Upper lobe of left lung (tissue), 6 donors: ENCODE data around the gene PSMC2. TPM values are rescaled to one million over a fixed set of nuclear protein-coding genes. Genes with fewer than 3 reads are reported as not detected.
A peak's percentile ranks its signal among the peaks of the same experiment; 100 is the strongest.

ENCODE experiments used
- ATAC-seq, 2 donors: fragments of 200-7000 bp; cut with Tn5 transposase; one replicate each; pipeline ENCODE4 v1.9.1; 2022; ENCODE audit warnings: mild to moderate bottlenecking in 2 of 2, moderate library complexity in 2 of 2; ENCODE audit not compliant: low FRiP score in 2 of 2
- DNase-seq, 2 donors: peaks; one replicate each; pipeline ENCODE4 v3.0.0-alpha.2; 2019 to 2020
- H3K27ac ChIP-seq, 4 donors: fragments of 200-600 bp; sonication (generic); one replicate each; pipeline ENCODE4 v1.5.1; 2016 to 2019
- H3K27me3 ChIP-seq, 4 donors: fragments of 200-600 bp; sonication (generic); one replicate each; pipeline ENCODE4 v1.5.1; 2017 to 2019
- H3K36me3 ChIP-seq, 4 donors: fragments of 200-600 bp; sonication (generic); one replicate each; pipeline ENCODE4 v1.5.1; 2016 to 2019
- H3K4me1 ChIP-seq, 4 donors: fragments of 200-600 bp; sonication (generic); one replicate each; pipeline ENCODE4 v1.5.1; 2018 to 2019
- H3K4me3 ChIP-seq, 4 donors: fragments of 200-600 bp; sonication (generic); one replicate each; pipeline ENCODE4 v1.5.1; 2017 to 2019; ENCODE audit warnings: mild to moderate bottlenecking in 2 of 4, moderate library complexity in 1 of 4
- H3K9me3 ChIP-seq, 4 donors: fragments of 200-600 bp; sonication (generic); one replicate each; pipeline ENCODE4 v1.5.1; 2018 to 2019
- CTCF ChIP-seq, 6 experiments: fragments of 450-650 bp in 4 of 6; fragments of 200-600 bp in 2 of 6; sonication (generic) in 2 of 6; IDR thresholded peaks; one replicate each; pipeline ENCODE4 v1.5.1; 2016 to 2019; ENCODE audit warnings: antibody characterized with exemption in 6 of 6
- EP300 ChIP-seq, 4 donors: sonication (generic); formaldehyde crosslinking; IDR thresholded peaks; one replicate each; pipeline ENCODE4 v1.5.1; 2017; ENCODE audit warnings: antibody characterized with exemption in 4 of 4, control low read depth in 2 of 4
- POLR2A ChIP-seq, 4 donors: fragments of 450-650 bp; IDR thresholded peaks; one replicate each; pipeline ENCODE4 v1.5.1; 2016 to 2017; ENCODE audit warnings: antibody characterized with exemption in 4 of 4, mild to moderate bottlenecking in 2 of 4
- POLR2AphosphoS5 ChIP-seq, 2 donors: sonication (generic); formaldehyde crosslinking; IDR thresholded peaks; one replicate each; pipeline ENCODE4 v1.5.1; 2017; ENCODE audit warnings: antibody characterized with exemption in 2 of 2
- WGBS, 2 donors: methylation state at CpG; one replicate each; pipeline ENCODE4 v1.1.5; 2017 to 2018; 5-methylcytosine and 5-hydroxymethylcytosine counted together
- total RNA-seq, 6 donors: library from RNA; depleted of rRNA in 4 of 6; stranded (reverse); fragments of >200 nt in 4 of 6; gene quantifications; one replicate each; pipeline versions ENCODE4 v1.1.0 to v1.2.1, GENCODE V29; 2016 to 2021
- donor health status: DM: no; HTN: no; CAD: no; lungs with moderate emphysema.
- donor health status: DM: no; HTN: yes; CAD: no; lungs with severe emphysema.

PSMC2 gene
- total RNA-seq, 6 donors from 2014 or later: 26.2 to 114 (median 91.8) TPM

DNA sequence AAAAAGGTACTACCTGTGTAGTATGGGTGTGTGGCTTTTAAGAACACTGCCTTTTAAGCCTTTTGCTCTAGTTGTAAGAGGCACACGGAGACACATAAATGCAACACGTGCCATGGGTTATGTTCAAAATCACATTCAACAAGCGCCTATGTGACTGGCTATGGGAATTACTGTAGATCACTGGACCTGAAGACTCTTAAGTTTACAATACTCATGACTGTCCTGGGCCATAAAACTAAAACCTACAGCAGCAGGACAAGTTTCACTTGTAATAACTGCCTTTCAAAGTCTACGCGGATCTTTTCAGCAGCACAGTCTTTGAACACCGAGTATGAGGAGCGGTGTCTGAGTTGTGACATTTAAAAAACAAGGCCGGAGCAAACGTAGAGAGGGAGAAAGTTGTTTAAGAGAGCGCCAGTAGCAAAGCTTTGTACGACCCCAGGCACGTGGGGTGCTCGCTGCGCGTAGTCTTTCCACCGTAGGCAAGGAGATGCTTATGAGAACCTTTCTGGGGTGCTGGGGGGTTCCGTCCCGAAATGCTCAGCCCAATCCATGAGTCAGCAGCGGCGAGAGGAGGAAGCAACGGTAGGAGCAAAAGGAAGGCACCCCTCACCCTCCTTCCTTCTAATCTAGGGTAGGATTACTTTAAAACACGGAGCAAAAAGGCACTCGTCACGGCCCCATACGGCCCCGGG, 3.5 kb upstream of the PSMC2 start:
- 2% methylated on average over 23 to 26 of the region's 26 CpGs for WGBS, 2 donors
- peak; percentile 39 to 60 for ATAC-seq

DNA sequence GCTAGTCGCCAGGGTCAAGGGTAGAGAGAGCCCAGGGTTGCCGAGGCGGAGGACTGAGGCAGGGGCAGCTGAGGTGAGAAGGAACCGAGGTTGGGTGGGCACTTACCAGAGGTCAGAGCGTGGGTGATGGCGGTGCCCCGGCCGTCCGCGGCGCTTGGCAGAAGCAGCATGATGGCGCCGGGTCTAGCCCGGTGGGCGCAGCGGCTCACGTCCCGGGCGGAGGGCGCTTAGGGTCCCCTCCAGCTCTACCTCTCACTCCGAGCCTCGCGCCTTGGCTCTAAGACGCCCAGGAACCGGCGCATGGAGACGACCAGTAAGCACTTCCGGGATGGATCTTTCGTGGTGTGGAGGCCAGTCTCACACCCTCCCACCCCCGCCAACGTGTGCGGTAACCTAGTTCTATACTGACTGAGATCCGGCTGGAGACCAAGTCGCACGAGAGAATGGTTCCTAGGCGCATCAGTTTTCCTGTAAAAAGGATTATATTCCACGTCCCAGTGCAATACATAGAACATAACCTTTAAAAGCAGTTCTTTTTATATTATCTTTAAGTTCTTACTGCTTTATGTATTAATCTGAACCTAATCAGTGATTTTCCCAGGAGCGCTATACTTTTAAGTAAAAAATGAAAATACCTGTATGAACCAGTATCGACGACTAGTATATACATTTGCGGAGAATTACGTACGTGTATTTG, 2.8 kb upstream of the PSMC2 start, which contains the start of gene DNAJC2:
Gene DNAJC2, minus strand, starts transcription at position 315 of the 697 bp plus-strand sequence. Its CDS starts 145 bp downstream, at position 170.
- Histone ChIP-seq H3K27ac (peak within 1 kb of the TSS; percentile 84 to 92 (median 90)), H3K27me3 (no peaks in the 10 kb centered on the region), H3K4me1 (peaks cover 43 to 57% (median 48%) of the 10 kb centered on the region in 4 donors), H3K36me3 (peaks cover 0 to 25% (median 13%) of the 10 kb centered on the region in 4 donors), H3K9me3 (no peaks in the 10 kb centered on the region), H3K4me3 (peak within 1 kb of the TSS; percentile 84 to 98 (median 96))
- ATAC-seq (peak; percentile 96 to 97), DNase-seq (peak; percentile 90 to 91)
- TF ChIP-seq EP300 (IDR thresholded peaks at IDR 0.05) (no peak), CTCF (IDR thresholded peaks at IDR 0.05) (peak in 1 of 6 experiments; percentile 8), POLR2A (IDR thresholded peaks at IDR 0.05) (peak; percentile 4 to 76 (median 55)), POLR2AphosphoS5 (IDR thresholded peaks at IDR 0.05) (peak; percentile 86 to 87)
- 9 to 16% methylated on average over 23 to 42 of the region's 43 CpGs for WGBS, 2 donors

More for the DNA sequence above, 3.5 kb upstream of the PSMC2 start:
- peak overlapping the region; percentile 84 to 98 (median 96) for H3K4me3 ChIP-seq
- no peak for TF ChIP-seq EP300 (IDR thresholded peaks at IDR 0.05)
- TF ChIP-seq POLR2AphosphoS5 (IDR thresholded peaks at IDR 0.05): no peak
- TF ChIP-seq CTCF (IDR thresholded peaks at IDR 0.05): no peak
- no peak for TF ChIP-seq POLR2A (IDR thresholded peaks at IDR 0.05)
- H3K36me3 ChIP-seq: peaks cover 0 to 32% (median 14%) of the 10 kb centered on the region in 4 donors
- DNase-seq: peak in 1 of 2 donors; percentile 54
- H3K9me3 ChIP-seq: no peaks in the 10 kb centered on the region
- no peaks in the 10 kb centered on the region for H3K27me3 ChIP-seq
- peak overlapping the region; percentile 84 to 92 (median 90) for H3K27ac ChIP-seq
- H3K4me1 ChIP-seq: peaks cover 36 to 50% (median 41%) of the 10 kb centered on the region in 4 donors

DNA sequence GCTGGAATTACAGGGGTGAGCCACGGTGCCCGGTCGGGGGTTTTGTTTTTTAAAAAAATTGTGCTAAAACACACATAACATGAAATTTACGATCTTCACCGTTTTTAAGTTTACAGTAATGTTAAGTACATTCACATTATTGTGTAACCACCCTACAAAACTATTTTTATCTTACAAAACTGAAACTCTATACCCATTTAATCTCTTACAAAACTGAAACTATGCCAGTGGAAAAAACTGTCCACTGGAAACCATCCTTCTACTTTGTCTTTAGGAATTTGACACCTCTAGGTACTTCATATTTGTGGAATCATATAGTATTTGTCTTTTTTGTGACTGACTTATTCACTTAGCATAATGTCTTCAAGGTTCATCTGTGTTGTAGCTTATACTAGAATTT, 1.0 kb upstream of the PSMC2 start:
- DNase-seq (no peak), ATAC-seq (no peak)
- no peak overlapping the region for H3K27ac ChIP-seq
- H3K4me3 ChIP-seq: no peak overlapping the region
- H3K36me3 ChIP-seq: peaks cover 0 to 15% (median 0%) of the 10 kb centered on the region in 4 donors
- 89 to 90% methylated on average over 5 of the region's 5 CpGs for WGBS, 2 donors
- no peaks in the 10 kb centered on the region for H3K27me3 ChIP-seq
- H3K4me1 ChIP-seq: peaks cover 48 to 75% (median 55%) of the 10 kb centered on the region in 4 donors
- no peaks in the 10 kb centered on the region for H3K9me3 ChIP-seq
- no peak for TF ChIP-seq POLR2A (IDR thresholded peaks at IDR 0.05)
- TF ChIP-seq EP300 (IDR thresholded peaks at IDR 0.05): no peak
- TF ChIP-seq CTCF (IDR thresholded peaks at IDR 0.05): no peak
- TF ChIP-seq POLR2AphosphoS5 (IDR thresholded peaks at IDR 0.05): no peak

- TF ChIP-seq EP300 (IDR thresholded peaks at IDR 0.05): no peak
- TF ChIP-seq POLR2AphosphoS5 (IDR thresholded peaks at IDR 0.05): no peak
- TF ChIP-seq CTCF (IDR thresholded peaks at IDR 0.05): no peak
- no peak for TF ChIP-seq POLR2A (IDR thresholded peaks at IDR 0.05)
- no peak for ATAC-seq
- DNase-seq: no peak
- Histone ChIP-seq H3K4me1 (peaks cover 34 to 55% (median 46%) of the 10 kb centered on the region in 4 donors), H3K9me3 (no peaks in the 10 kb centered on the region), H3K4me3 (peak overlapping the region; percentile 46 to 81 (median 72)), H3K27ac (peak overlapping the region in 1 of 4 donors; percentile 92), H3K36me3 (peaks cover 0 to 22% (median 3%) of the 10 kb centered on the region in 4 donors), H3K27me3 (no peaks in the 10 kb centered on the region)
- WGBS, 2 donors: 9 to 21% methylated on average over 13 of the region's 13 CpGs
Measured at GRCh38 chr7:103348452-103348851, 1.0 kb downstream of the PSMC2 start.
